WTC11 (cell line): Measurements from ENCODE around the gene IL17RD. TPM values are rescaled to one million over a fixed set of nuclear protein-coding genes. Genes with fewer than 3 reads are reported as not detected.

Source experiments
- ATAC-seq: fragments of 200-7000 bp; cut with Tn5 transposase; 2 replicates; pipeline ENCODE4 v1.10.0; 2021; ENCODE audit warnings: mild to moderate bottlenecking, moderate library complexity
- CTCF ChIA-PET: fragments of 300-600 bp; sonication (Branson Sonifier 250); formaldehyde crosslinking; loops from one replicate; lab custom pipeline; 2021; ENCODE audit warnings: antibody characterized with exemption; lab: Charles Lee
- POLR2A ChIA-PET: fragments of 350-600 bp; sonication (Branson Sonifier 250); formaldehyde crosslinking; loops from one replicate; lab custom pipeline; 2021; ENCODE audit warnings: antibody characterized with exemption; lab: Charles Lee
- DNase-seq: peaks from one replicate; pipeline ENCODE4 v3.0.0; 2021; ENCODE audit warnings: low spot score
- H3K27ac Mint-ChIP-seq: 2 replicates; pipeline ENCODE4 v1.8.0; 2021; ENCODE audit warnings: mixed read lengths
- H3K27me3 Mint-ChIP-seq: 2 replicates; pipeline ENCODE4 v1.8.0; 2021; ENCODE audit warnings: low read depth, mild to moderate bottlenecking, moderate library complexity, mixed read lengths
- H3K36me3 Mint-ChIP-seq: 2 replicates; pipeline ENCODE4 v1.8.0; 2021; ENCODE audit warnings: mixed read lengths
- H3K4me1 Mint-ChIP-seq: 2 replicates; pipeline ENCODE4 v1.8.0; 2022; ENCODE audit warnings: mixed read lengths
- H3K4me3 Mint-ChIP-seq: 2 replicates; pipeline ENCODE4 v1.8.0; 2021; ENCODE audit warnings: mild to moderate bottlenecking, moderate library complexity, mixed read lengths
- H3K9me3 Mint-ChIP-seq: 2 replicates; pipeline ENCODE4 v1.8.0; 2021; ENCODE audit warnings: mixed read lengths
- AFF4 ChIP-seq: sonication (generic); formaldehyde crosslinking; IDR thresholded peaks from 2 replicates; pipeline ENCODE4 v1.8.1; 2023; ENCODE audit warnings: mild to moderate bottlenecking, missing genetic modification reagents, borderline replicate concordance
- ATF2 ChIP-seq: sonication (generic); formaldehyde crosslinking; IDR thresholded peaks from 2 replicates; pipeline ENCODE4 v1.8.1; 2022; ENCODE audit warnings: low read depth, missing genetic modification reagents, borderline replicate concordance
- ATF3 ChIP-seq: sonication (generic); formaldehyde crosslinking; conservative IDR thresholded peaks from 2 replicates; pipeline ENCODE4 v1.8.1; 2022; ENCODE audit warnings: mild to moderate bottlenecking, missing genetic modification reagents
- CBFB ChIP-seq: sonication (generic); formaldehyde crosslinking; IDR thresholded peaks from 2 replicates; pipeline ENCODE4 v1.8.1; 2022; ENCODE audit warnings: mild to moderate bottlenecking, low read depth, missing genetic modification reagents
- CTCF ChIP-seq: fragments of 200-600 bp; IDR thresholded peaks from 2 replicates; pipeline ENCODE4 v1.8.0; 2022; ENCODE audit warnings: antibody characterized with exemption
- ELF4 ChIP-seq: sonication (generic); formaldehyde crosslinking; IDR thresholded peaks from 2 replicates; pipeline ENCODE4 v1.8.1; 2022; ENCODE audit warnings: low read depth, mild to moderate bottlenecking, moderate library complexity, missing genetic modification reagents
- EMX1 ChIP-seq: fragments of 250-450 bp; sonication (Bioruptor Pico); IDR thresholded peaks from 2 replicates; pipeline ENCODE4 v1.8.0; 2021; ENCODE audit warnings: mild to moderate bottlenecking
- ESRRA ChIP-seq: sonication (generic); formaldehyde crosslinking; IDR thresholded peaks from 2 replicates; pipeline ENCODE4 v1.8.1; 2022; ENCODE audit warnings: mild to moderate bottlenecking, missing genetic modification reagents, borderline replicate concordance
- JUN ChIP-seq: sonication (generic); formaldehyde crosslinking; IDR thresholded peaks from 2 replicates; pipeline ENCODE4 v1.8.0; 2023; ENCODE audit warnings: mild to moderate bottlenecking, missing genetic modification reagents
- NFE2L1 ChIP-seq: sonication (generic); formaldehyde crosslinking; IDR thresholded peaks from 2 replicates; pipeline ENCODE4 v1.8.1; 2023; ENCODE audit warnings: missing genetic modification reagents
- NR2C2 ChIP-seq: sonication (generic); formaldehyde crosslinking; IDR thresholded peaks from 2 replicates; pipeline ENCODE4 v1.8.0; 2022; ENCODE audit warnings: mild to moderate bottlenecking, missing genetic modification reagents
- PRRX2 ChIP-seq: fragments of 250-450 bp; sonication (Bioruptor Pico); IDR thresholded peaks from 2 replicates; pipeline ENCODE4 v1.8.0; 2021; ENCODE audit warnings: mild to moderate bottlenecking
- SMAD3 ChIP-seq: sonication (generic); formaldehyde crosslinking; IDR thresholded peaks from 2 replicates; pipeline ENCODE4 v1.8.0; 2022; ENCODE audit warnings: missing genetic modification reagents, mild to moderate bottlenecking, borderline replicate concordance
- SMAD4 ChIP-seq: sonication (generic); formaldehyde crosslinking; IDR thresholded peaks from 2 replicates; pipeline ENCODE4 v1.8.0; 2022; ENCODE audit warnings: mild to moderate bottlenecking, missing genetic modification reagents
- TP53 ChIP-seq: sonication (generic); formaldehyde crosslinking; IDR thresholded peaks from 2 replicates; pipeline ENCODE4 v1.8.1; 2023; ENCODE audit warnings: mild to moderate bottlenecking, missing genetic modification reagents
- USF1 ChIP-seq: sonication (generic); formaldehyde crosslinking; IDR thresholded peaks from 2 replicates; pipeline ENCODE4 v1.8.0; 2022; ENCODE audit warnings: mild to moderate bottlenecking, missing genetic modification reagents
- ZMAT4 ChIP-seq: fragments of 250-450 bp; sonication (Bioruptor Pico); IDR thresholded peaks from 2 replicates; pipeline ENCODE4 v1.9.0; 2021; ENCODE audit warnings: mild to moderate bottlenecking
- ZNF219 ChIP-seq: sonication (generic); formaldehyde crosslinking; IDR thresholded peaks from 2 replicates; pipeline ENCODE4 v1.8.0; 2023; ENCODE audit warnings: missing genetic modification reagents, mild to moderate bottlenecking, borderline replicate concordance
- ZNF232 ChIP-seq: sonication (generic); formaldehyde crosslinking; IDR thresholded peaks from 2 replicates; pipeline ENCODE4 v1.8.0; 2022; ENCODE audit warnings: mild to moderate bottlenecking, missing genetic modification reagents
- ZNF263 ChIP-seq: sonication (generic); formaldehyde crosslinking; IDR thresholded peaks from 2 replicates; pipeline ENCODE4 v1.8.1; 2022; ENCODE audit warnings: low read depth, mild to moderate bottlenecking, moderate library complexity, missing genetic modification reagents
- ZNF317 ChIP-seq: sonication (generic); formaldehyde crosslinking; IDR thresholded peaks from 2 replicates; pipeline ENCODE4 v1.8.1; 2023; ENCODE audit warnings: low read depth, mild to moderate bottlenecking, moderate library complexity, missing genetic modification reagents, borderline replicate concordance
- ZSCAN18 ChIP-seq: fragments of 250-450 bp; sonication (Bioruptor Pico); IDR thresholded peaks from 2 replicates; pipeline ENCODE4 v2.1.2; 2022; ENCODE audit warnings: mild to moderate bottlenecking, moderate library complexity
- total RNA-seq: library from RNA; stranded (reverse); gene quantifications from 3 replicates; pipeline ENCODE4 v1.2.3, GENCODE V29; 2021

The IL17RD gene
- total RNA-seq, 1 experiment from 2014 or later = 72.9 TPM

GRCh38 chr3:57065588-57065987 lies 99.6 kb downstream of the IL17RD start:
- ChIA-PET POLR2A (no interaction called here), CTCF (interaction anchor here (0.5 to 1.2 kb wide), 3 partner anchors 69 to 77 kb away, joined by 3 to 4 read pairs (median 3); no protein-coding TSS in a partner anchor)
- Mint-ChIP-seq H3K27me3 (no peaks in the 10 kb centered on the region), H3K4me1 (peaks cover 40% of the 10 kb centered on the region), H3K36me3 (0 out of 2 replicates have a peak, but pooled peaks cover 3% of the 10 kb centered on the region), H3K27ac (no peak overlapping the region), H3K9me3 (no peaks in the 10 kb centered on the region), H3K4me3 (no peak overlapping the region)
- ATAC-seq = peak; percentile 44
- TF ChIP-seq EMX1 (CRISPR knock-in tag) (no peak), ZNF232 (CRISPR knock-in tag) (no peak), ESRRA (CRISPR knock-in tag) (no peak), ATF2 (CRISPR knock-in tag) (no peak), CTCF (no peak), JUN (no peak), TP53 (CRISPR knock-in tag) (no peak), ATF3 (CRISPR knock-in tag) (no peak), NFE2L1 (CRISPR knock-in tag) (no peak), ZNF263 (CRISPR knock-in tag) (no peak)
- no peak for DNase-seq

GRCh38 chr3:57064572-57064971 lies 100.6 kb downstream of the IL17RD start:
- Mint-ChIP-seq H3K4me1 (peaks cover 45% of the 10 kb centered on the region), H3K27me3 (no peaks in the 10 kb centered on the region), H3K36me3 (no peaks in the 10 kb centered on the region), H3K27ac (no peak overlapping the region; the same call in 1 of the 2 replicates), H3K4me3 (no peak overlapping the region), H3K9me3 (no peaks in the 10 kb centered on the region)
- TF ChIP-seq AFF4 (CRISPR knock-in tag) (no peak), ATF2 (CRISPR knock-in tag) (no peak), NR2C2 (CRISPR knock-in tag) (no peak), PRRX2 (CRISPR knock-in tag) (no peak), ZSCAN18 (no peak), SMAD3 (CRISPR knock-in tag) (no peak), USF1 (no peak), CBFB (CRISPR knock-in tag) (no peak), ZMAT4 (CRISPR knock-in tag) (no peak), ZNF219 (no peak), ZNF317 (no peak), SMAD4 (CRISPR knock-in tag) (no peak), TP53 (CRISPR knock-in tag) (no peak), ELF4 (CRISPR knock-in tag) (no peak), ATF3 (CRISPR knock-in tag) (no peak), NFE2L1 (CRISPR knock-in tag) (no peak)
- ChIA-PET POLR2A (no interaction called here), CTCF (interaction anchor here (1.2 kb wide), 1 partner anchor 76 kb away, joined by 4 read pairs; no protein-coding TSS in a partner anchor)
- ATAC-seq (no peak), DNase-seq (no peak)
